Gastrocnemius medialis (tissue), 4 donors: ENCODE results near the gene RIMBP2.

Source experiments
- POLR2A ChIP-seq, 2 donors: fragments of 450-650 bp; IDR thresholded peaks; one replicate each; pipeline ENCODE4 v1.6.1; 2017; ENCODE audit warnings: antibody characterized with exemption in 2 of 2, mild to moderate bottlenecking in 2 of 2, moderate library complexity in 2 of 2
- TF ChIP-seq, protein P1 (sequence below), 5 experiments: fragments of 450-650 bp in 3 of 5; fragments of 200-600 bp in 2 of 5; sonication (generic) in 2 of 5; IDR thresholded peaks in 4 of 5; conservative IDR thresholded peaks in 1 of 5; 1 replicate in 4 of 5; 2 replicates in 1 of 5; pipeline ENCODE4 v1.5.1; 2016 to 2019; ENCODE audit warnings: antibody characterized with exemption in 5 of 5, mild to moderate bottlenecking in 3 of 5, moderate library complexity in 3 of 5

GRCh38 chr12:130433411-130433810 is 282.7 kb downstream of the RIMBP2 start:
- TF ChIP-seq, protein P1, sequence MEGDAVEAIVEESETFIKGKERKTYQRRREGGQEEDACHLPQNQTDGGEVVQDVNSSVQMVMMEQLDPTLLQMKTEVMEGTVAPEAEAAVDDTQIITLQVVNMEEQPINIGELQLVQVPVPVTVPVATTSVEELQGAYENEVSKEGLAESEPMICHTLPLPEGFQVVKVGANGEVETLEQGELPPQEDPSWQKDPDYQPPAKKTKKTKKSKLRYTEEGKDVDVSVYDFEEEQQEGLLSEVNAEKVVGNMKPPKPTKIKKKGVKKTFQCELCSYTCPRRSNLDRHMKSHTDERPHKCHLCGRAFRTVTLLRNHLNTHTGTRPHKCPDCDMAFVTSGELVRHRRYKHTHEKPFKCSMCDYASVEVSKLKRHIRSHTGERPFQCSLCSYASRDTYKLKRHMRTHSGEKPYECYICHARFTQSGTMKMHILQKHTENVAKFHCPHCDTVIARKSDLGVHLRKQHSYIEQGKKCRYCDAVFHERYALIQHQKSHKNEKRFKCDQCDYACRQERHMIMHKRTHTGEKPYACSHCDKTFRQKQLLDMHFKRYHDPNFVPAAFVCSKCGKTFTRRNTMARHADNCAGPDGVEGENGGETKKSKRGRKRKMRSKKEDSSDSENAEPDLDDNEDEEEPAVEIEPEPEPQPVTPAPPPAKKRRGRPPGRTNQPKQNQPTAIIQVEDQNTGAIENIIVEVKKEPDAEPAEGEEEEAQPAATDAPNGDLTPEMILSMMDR (IDR thresholded peaks at IDR 0.05 in 4 of 5, conservative IDR thresholded peaks at IDR 0.05 in 1 of 5) = no peak
- no peak for TF ChIP-seq POLR2A (IDR thresholded peaks at IDR 0.05)
